Measurements from ENCODE around the gene KDM2A.
"Not testable (repeated sequence)": the region's sequence is repeated elsewhere in the genome, so short reads cannot be mapped to it uniquely, and the experiment has no call there.

KDM2A gene

DNA sequence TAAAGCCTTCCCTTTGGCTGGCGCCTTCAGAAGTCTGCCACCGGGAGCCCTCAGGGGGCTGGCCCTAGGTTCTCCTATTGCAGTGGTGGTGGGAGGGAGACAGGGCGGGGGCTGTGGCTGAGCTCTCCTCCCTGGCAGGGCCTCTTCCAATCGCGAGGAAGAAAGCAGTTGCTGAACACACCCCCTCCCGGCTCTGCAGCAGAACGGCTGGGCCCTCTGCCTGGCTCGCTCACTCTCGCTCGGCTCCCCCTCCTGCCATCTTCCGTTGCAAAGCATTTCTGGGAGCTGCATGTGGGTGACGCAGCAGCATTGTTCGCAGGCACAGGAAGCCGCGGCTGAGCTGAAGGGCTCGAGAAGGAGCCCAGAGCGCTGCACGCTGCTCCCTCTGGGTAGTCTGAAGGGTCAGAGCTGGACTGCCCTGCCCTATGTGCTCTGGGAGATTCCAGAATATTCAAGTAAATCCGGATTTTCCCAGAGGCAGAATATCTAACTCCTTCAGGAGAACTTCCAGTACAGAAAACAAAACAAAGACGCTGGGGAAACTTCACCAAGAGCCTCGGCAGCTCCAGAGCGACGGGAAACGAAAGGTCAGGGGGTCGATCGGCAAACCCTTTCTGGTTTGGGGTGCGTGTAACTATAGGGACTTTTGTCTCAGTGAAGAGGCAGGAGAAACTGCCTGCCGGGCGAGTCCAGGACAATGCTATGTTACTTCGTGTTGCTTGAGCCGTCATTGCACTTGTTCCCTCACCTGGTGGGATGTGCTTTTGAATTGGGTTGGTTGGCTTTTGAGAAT is 120.9 kb downstream of the KDM2A start:
- peak; percentile 91 for DNase-seq

DNA sequence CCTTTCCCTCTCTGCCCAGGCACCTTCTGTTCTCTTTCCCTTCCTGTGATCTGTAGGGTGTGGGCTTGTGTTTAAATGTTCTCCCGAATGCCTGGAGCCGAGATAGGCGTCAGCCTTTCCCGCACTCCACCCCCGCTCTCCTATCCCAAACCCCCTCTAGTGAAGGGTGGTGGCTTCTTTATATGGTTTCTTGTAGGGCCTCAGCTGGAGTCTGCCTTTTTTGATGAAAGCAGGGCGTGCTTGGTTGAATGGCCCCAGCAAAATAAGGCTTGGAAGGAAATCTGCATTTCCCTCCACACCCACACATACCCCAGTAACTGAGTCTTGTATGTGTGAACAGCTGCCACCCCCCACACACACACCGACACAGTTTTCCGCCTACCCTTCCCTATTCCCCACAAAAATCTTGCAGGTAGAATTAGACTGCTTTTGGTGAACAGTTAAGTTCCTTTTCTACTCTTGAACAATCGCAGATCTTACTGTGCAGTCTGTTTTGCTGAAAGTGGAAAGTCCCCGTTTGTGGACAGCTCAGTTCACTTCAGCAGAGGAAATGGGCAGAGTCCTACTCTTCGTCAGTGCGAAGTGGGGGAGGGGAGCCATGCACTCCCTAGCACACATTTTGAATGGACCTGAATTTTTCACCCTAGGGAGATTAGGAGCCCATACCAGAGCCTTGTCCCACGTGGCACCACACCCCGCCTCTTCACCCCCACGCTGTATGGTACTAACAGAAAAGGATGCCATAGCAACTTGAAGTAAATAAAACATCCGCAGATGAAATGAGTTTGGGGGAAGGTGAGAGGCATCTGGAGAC is 121.7 kb downstream of the KDM2A start:
- DNase-seq: no peak

DNA sequence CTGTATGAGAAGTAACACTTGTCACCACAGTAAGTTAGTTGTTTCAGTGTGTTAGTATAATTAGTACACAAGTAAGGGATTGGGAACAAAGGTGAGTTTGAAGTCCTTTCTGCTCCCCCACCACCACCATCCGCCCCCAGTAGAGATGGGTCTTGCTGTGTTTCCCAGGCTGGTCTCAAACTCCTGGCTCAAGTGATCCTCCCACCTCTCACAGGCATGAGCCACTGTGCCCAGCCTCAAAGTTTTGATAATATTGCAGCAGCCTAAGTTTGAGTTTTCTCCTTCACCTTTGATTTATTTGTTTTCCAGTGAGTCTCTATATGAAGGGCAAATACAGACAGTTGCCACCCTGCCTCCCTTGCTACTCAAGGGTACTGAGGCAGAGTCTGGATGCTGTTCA is 123.5 kb downstream of the KDM2A start:
- no peak for DNase-seq

DNA sequence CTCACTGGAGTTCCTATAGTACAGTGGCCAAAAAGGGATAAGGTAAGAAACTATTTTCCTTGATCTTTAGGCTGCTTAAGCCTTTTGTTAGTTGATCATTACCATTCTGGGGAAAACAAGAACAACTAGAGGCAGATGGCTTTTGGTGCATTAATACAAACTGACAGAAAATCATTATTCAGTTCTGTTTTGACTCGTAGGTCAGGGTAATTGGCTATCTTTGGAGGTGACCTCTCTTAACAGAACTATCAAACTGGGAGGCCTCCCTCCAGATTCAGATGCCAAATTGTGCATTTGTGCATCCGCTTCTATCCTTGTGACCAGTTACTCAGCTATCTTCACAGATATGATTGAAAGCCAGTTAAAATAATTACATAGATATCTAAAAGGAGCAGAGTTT is 124.0 kb downstream of the KDM2A start:
- no peak for DNase-seq

DNA sequence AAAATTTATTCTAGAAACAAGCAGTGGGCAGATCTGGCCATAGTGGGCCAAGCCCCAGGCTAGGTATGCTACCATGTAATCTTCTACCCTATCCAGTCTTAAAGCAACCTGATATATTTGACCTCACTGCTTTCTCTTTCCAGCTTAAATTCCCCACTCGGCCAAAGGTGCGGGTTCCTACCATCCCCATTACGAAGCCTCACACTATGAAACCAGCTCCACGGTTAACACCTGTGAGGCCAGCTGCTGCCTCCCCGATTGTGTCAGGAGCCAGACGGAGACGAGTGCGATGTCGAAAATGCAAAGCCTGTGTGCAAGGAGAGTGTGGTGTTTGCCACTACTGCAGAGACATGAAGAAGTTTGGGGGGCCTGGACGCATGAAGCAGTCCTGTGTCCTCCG is 126.0 kb downstream of the KDM2A start:
- no peak for DNase-seq

DNA sequence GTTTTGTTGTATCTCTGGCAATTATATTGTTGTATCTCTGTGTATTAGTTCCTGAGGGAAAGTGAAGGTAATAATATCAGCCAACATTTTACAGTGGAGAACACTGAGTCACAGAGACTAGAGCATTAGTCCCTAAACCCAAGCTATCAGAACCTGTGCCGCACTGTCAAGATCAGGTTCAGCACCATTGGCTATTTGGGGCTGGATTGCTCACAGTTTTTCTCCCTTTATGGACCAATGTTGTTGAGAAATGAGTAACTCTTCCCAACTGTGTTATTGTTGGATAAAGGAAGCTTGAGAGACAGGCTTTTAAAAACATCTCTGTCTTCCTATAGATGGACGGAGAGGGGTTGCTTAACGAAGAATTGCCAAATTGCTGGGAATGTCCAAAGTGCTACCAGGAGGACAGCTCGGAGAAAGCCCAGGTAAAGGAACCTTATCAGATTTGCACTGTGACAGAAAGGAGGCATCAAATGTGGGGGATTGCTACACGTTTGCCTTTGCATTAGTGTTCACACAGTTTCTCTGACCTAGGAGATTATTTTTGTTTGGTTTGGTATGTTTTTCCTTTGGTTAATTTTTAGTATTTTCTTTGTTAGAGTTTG is 129.0 kb downstream of the KDM2A start:
- no peak for DNase-seq

DNA sequence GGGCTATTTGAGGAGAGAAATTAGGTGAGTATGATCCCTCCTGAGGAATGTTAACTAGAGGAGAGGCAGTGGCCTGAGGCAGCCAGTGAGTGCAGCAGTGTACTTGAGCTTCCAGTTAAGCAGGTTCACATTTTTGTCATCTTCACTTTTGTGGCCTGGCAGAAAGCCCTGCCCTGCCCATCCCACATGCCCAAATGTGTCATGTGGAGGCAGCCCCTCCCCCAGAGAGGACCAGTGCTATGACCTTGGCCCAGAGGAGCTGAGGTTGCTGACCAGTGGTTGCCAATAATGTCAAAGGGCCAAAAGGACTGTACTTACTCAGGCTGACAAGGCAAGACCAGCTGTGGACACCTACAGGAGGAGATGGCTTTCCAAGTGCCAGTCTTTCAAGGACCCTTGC is 129.6 kb downstream of the KDM2A start:
- DNase-seq: no peak

DNA sequence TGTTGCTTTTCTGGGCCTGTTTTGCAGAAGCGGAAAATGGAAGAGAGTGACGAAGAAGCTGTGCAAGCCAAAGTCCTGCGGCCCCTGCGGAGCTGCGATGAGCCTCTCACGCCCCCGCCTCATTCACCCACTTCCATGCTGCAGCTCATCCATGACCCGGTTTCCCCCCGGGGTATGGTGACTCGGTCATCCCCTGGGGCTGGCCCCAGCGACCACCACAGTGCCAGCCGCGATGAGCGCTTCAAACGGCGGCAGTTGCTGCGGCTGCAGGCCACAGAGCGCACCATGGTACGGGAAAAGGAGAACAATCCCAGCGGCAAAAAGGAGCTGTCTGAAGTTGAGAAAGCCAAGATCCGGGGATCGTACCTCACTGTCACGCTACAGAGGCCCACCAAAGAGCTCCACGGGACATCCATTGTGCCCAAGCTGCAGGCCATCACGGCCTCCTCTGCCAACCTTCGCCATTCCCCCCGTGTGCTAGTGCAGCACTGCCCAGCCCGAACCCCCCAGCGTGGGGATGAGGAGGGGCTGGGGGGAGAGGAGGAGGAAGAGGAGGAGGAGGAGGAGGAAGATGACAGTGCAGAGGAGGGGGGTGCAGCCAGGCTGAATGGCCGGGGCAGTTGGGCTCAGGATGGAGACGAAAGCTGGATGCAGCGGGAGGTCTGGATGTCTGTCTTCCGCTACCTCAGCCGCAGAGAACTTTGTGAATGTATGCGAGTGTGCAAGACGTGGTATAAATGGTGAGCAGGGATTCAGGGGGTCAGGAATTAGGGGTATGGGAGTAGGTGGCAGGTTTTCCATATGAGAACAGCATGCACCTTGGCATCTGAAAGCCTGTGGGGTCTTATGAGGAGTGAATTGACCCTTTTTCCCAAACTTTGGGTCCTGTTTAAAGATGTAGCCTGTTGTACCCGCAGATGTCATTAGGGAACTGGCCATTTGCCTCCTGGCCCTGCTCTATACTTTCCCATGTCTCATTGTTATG is 131.3 kb downstream of the KDM2A start:
- no peak for DNase-seq

DNA sequence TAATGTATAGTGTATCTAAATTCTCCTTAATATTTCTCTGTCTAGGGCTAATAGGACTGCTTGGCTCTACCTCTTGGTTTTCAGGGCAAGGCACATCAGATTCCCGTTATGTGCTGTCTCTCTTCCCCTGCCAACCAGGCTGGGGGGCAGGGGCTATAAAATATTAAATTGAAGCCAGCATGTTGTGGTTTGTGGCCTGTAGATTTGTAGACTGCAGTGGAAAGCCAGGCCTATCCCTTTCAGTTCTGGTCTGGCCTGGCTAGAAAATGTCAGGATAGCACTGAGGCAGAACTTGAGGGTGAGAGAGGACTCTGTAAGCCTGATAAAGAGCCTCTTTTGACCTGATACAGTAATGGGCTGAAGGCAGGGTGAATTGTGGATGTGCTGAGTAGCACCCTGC is 132.8 kb downstream of the KDM2A start:
- DNase-seq: no peak

DNA sequence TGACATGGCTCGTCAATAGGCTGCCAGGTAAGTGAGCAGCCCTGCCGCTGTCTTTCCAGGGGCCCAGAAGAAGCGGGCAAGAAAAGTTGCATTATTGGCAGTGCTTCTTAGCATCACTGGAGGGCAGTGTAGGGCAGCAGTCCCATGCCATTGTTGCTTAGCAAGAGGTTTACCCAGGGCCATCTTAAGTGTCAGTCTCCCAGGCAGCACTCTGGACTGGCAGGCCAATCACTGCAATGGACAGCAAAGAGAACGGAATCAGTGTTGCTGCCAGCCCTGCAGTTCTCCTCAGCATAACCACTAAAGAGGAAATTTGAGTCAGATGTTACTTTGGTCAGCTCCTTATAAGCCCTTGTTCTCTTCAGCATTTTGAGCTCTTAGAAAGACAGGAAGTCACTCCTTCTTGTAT is 133.8 kb downstream of the KDM2A start:
- DNase-seq: no peak

DNA sequence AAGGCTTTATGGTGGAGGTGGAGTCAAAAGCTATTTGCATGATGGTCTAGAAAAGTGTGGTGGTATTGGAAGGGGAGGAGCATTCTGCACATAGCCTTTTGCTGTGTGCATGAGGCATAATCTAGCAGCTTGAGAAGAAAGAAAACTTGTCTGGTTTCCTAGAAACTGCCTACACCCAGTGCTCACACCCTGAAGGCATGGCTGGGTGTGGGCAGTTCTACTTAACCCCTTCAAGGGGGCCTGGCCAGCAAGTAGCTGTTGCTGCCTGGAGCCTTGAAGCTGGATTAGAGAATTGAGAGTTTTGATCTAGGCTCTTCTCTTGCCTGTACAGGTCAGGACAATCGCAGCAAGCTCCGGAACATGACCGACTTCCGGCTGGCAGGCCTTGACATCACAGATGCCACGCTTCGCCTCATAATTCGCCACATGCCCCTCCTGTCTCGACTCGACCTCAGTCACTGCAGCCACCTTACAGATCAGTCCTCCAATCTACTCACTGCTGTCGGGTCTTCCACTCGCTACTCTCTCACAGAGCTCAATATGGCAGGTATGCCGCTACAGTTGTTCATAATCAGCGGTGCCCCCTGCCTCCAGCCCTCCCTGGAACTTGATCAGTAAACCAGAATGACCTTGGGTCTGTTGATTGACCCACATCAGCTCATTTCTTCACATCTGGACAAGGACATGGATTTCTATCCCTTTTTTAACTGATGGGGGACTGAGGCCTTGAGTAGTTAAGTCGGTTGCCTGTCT is 135.0 kb downstream of the KDM2A start:
- no peak for DNase-seq

DNA sequence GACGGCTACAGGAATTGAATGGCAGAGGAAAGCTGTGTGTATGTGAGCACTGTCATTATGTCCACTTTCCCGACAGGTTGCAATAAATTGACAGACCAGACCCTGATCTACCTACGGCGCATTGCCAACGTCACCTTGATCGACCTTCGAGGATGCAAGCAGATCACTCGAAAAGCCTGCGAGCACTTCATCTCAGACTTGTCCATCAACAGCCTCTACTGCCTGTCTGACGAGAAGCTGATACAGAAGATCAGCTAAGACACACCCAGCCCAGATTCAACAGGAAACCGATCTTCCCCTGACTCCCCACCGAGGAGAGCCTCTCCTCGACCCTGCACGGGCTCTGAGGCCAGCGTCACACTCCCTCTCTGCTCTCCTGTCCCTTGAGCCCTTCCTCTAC is 135.7 kb downstream of the KDM2A start:
- no peak for DNase-seq

DNA sequence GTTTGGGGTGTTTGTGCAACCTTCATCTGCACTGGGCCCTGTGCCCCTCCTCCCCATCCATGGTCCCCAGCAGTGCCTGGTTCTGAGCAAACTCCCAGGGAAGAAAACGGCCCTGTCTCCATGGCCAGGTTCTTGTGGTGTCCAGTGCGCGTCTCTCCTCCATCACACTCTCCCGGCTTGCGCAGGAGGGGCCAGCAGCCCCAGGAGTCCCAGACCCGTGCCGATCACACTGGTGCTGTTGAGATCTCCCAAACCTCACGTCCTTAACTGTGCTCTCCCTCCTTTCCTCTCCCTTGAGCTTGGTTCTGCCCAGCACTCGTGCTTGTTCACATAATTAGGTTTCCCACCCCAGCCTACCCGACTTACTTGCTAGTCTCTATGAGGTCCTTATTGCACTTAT is 136.3 kb downstream of the KDM2A start:
- DNase-seq: no peak

DNA sequence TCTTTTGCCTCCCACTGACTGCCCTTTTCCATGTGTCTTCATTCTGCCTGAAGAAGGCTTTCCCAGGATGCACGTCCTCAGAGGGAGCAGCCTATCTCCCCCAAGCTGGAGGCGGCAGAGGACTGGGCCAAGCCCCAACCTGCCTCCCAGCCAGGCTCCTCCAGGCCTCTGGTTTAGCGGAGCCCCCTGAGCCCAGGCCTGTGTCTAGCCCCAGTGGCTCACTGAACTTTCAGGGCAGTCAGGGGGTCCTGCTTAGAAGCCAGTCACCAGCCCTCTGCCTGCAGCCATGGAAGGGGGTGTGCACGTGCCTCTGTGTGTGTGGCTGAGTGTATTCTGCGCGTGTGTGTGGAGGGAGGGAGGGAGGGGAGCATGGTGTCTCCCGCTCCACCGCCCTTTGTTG is 136.8 kb downstream of the KDM2A start:
- DNase-seq: no peak

DNA sequence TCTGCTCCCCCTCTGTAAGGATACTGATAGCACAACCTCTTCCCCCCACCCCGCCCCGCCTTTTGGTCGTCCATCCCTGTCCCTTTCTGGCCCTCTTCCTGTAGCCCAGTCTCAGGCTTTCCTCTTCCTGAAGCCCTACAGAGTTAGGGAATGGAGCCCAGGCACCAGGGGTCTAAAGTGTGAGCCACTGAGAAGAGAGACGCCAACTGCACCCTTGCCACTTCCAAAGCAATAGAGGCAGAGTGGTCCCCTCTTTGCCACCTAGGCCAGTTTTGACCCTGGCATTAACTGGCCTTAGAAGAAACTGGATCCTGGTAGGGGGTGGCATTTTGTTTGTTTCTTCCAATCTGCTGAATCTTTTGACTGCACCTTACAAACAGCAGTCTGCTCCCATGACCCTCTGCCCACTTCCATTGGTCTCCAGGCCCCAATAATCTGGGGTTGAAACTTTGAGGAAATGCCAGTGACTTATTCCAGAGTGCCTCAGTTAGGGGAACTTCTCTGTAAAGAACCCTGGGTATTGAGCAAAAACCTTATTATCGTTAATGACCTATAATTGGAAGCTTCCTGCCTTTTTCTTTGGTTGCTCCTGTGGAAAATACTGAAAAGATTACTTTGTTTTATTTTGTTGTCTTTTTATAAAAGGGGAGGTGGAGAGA is 137.5 kb downstream of the KDM2A start:
- DNase-seq: no peak

DNA sequence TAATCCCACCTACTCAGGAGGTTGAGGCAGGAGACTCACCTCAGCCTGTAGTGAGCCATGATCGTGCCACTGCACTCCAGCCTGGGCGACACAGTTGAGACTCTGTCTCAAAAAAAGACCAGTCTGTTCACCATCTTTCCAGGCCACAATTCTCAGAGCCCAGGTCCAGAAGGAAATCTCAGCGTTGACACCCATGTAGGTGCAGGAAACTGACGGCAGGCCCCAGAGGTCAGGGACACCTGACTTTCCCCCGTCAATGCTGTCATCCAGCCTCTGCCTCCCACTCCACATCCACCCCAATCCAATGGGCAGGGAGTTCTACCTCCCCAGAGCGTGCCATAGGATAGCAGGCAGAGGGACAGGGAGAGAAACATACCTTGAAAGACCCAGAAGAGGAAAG is 141.3 kb downstream of the KDM2A start:
- no peak for DNase-seq

DNA sequence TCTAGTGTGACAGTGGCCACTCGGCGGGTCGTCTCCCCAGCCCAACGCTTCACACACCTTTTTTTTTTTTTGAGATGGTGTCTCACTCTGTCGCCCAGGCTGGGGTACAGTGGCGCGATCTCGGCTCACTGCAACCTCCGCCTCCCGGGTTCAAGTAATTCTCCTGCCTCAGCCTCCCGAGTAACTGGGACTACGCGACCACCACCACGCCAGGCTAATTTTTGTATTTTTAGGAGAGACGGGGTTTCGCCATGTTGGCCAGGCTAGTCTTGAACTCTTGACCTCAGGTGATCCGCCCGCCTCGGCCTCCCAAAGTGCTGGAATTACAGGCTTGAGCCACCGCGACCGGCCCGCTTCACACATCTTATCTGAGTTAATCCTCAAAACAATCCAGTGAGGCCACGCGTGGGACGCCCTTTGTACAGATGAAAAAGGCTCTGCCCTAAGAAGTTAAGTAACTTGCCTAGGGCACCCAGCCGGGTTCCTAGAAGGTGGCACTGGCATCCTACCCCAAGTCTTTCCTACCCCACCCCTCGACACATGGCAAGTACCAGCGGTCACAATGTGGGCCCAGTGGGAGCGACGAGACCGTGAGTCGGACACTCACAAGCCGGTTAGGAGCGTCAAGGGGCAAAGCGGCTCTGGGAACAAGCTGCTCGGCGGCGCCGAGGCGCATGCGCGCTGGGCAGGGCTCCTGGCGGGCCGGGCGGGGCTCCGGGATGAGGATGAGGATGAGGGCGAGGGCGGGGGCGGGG is 142.0 kb downstream of the KDM2A start:
- not testable (repeated sequence) for DNase-seq

DNA sequence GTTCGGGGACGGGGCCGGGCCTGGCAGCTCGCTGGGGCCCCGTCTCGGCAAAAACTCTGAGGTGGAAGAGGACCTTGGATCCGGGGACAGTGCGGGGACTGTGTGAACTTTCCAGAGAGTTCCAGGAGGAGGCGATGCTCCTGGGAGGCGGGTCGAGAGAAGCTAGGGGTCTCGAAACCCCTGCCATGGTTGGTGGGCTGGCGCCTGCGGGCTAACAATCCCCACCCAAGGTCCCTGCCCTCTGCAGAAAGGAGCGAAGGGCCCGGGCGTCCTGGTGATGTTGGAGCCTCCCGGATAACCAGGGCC is 142.5 kb downstream of the KDM2A start:
- no peak for DNase-seq

DNA sequence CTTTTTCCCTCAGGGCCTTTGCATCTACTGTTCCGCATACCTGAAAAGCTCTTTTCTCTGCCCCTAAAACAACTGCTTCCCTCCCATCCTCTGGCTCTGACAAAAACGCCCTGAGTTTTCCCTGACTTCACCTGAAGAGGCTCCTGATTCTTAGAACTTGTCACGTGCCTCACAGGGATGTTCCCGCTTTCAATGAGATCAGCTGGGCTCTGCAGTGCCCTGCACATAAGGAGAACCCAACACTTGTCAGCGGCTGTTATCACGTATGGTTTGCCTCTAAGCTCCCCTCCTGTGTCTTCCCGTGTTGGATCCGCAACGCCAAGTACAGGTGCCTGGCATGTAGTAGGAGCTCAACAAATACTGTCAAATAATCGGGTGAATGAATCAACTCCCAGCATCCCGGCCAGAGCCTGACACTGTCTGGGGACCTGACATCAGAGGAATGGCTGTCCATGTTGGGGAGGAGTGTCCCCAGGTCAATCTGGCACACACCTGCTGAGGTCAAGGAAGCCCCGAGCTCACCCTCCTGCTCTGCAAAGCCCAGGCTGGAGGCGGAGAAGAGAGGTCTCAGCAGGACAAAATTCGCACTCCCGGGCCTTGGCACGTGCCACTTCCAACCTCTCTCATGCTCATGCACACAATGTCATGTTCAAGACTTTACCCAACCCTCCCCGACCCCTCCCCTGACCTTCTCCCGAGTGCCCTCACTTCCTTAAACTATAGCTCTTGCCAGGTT is 143.1 kb downstream of the KDM2A start:
- no peak for DNase-seq

All from NCI-H1436 treated with DMSO at 0.1 percent for 48 hours (cell line).